Activated CD4-positive, alpha-beta memory T cell treated with anti-CD3 and anti-CD28 coated beads, Interleukin-2, amount 10 ng/mL, durations not matched to agents 7 days and 5 days (primary cell): ENCODE results near the gene AFAP1. TPM values are rescaled to one million over a fixed set of nuclear protein-coding genes. Genes with fewer than 3 reads are reported as not detected.

Experiments
- CTCF ChIA-PET: fragments of 350-600 bp; sonication (Branson Sonifier 250); formaldehyde crosslinking; loops from one replicate; lab custom pipeline; 2021; ENCODE audit warnings: antibody characterized with exemption, inconsistent platforms; lab: Charles Lee
- POLR2A ChIA-PET: fragments of 350-600 bp; sonication (Branson Sonifier 250); formaldehyde crosslinking; loops from one replicate; lab custom pipeline; 2021; ENCODE audit warnings: antibody characterized with exemption; lab: Charles Lee
- DNase-seq: peaks from one replicate; pipeline ENCODE4 v3.0.0-alpha.2; 2020
- H3K27ac Mint-ChIP-seq: one replicate; pipeline ENCODE4 v1.8.0; 2021; ENCODE audit warnings: mild to moderate bottlenecking, mixed read lengths
- H3K27me3 Mint-ChIP-seq: one replicate; pipeline ENCODE4 v1.8.0; 2021; ENCODE audit warnings: mixed read lengths
- H3K36me3 Mint-ChIP-seq: one replicate; pipeline ENCODE4 v1.8.0; 2021; ENCODE audit warnings: low read depth, mixed read lengths
- H3K4me1 Mint-ChIP-seq: one replicate; pipeline ENCODE4 v1.8.0; 2021; ENCODE audit warnings: mixed read lengths
- H3K4me3 Mint-ChIP-seq: one replicate; pipeline ENCODE4 v1.8.0; 2021; ENCODE audit warnings: mild to moderate bottlenecking, mixed read lengths
- H3K9me3 Mint-ChIP-seq: one replicate; pipeline ENCODE4 v1.8.0; 2021; ENCODE audit warnings: mixed read lengths
- total RNA-seq, 2 experiments: library from RNA; stranded (reverse); gene quantifications; one replicate each; pipeline ENCODE4 v1.2.3, GENCODE V29; 2021

Gene AFAP1
- total RNA-seq, 2 experiments from 2014 or later = 5.9 to 6.5 TPM

DNA sequence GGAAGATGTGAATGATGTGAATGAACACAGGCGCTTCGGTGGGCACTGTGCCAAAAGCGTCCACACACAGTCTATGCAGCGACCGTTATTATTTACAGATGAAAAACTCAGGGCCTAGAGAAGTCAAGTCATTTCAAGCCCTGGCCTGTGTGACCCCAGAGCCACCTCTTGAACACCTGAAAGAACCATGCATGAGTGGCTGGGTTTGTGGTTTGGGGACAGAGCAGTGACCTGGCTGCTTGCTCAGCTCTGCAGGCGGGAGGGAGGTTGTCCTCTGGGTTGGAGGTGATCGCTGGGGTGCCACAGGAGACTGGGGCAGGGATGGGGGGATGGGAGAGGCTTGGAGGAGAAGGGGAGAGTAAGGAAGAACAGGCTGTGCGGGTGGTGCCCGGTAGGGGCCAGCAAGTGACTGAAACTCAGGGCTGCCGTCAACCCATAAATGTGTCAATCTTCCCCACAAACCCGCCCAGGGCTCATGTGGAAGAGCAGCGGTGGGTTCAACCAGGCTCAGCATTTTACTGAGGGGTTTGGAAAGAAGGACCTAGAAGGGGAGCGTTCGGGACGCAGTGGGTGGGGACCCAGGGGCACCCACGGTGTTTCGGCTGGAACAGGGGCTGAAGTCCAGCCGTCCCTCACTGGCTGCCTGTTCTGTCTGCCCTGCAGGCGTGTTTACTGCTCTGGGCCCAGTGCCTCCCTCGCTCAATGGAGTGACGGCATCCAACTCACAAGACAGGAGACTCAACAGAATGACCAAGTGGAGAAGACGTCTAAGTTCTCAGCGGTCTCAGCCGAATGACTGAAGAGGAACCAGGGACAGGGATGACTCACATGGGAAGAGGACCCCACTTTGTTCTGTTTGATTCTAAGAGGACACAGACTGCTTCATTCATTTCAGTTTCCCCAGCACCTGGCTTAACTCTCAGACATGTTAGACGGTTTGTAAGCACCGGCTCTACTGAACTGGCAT is 167.8 kb downstream of the AFAP1 start:
- peak overlapping the region; percentile 40 for H3K27ac Mint-ChIP-seq
- no peak overlapping the region for H3K4me3 Mint-ChIP-seq
- POLR2A ChIA-PET = no interaction called here
- H3K36me3 Mint-ChIP-seq = no peaks in the 10 kb centered on the region
- no peaks in the 10 kb centered on the region for H3K27me3 Mint-ChIP-seq
- CTCF ChIA-PET = interaction anchor here (4.9 kb wide), 1 partner anchor 30 kb away, joined by 21 read pairs; no protein-coding TSS in a partner anchor
- H3K9me3 Mint-ChIP-seq = no peaks in the 10 kb centered on the region
- DNase-seq = no peak
- peaks cover 27% of the 10 kb centered on the region for H3K4me1 Mint-ChIP-seq

- Mint-ChIP-seq H3K36me3 (no peaks in the 10 kb centered on the region), H3K27me3 (no peaks in the 10 kb centered on the region)
- CTCF ChIA-PET = interaction anchor here (4.9 kb wide), 1 partner anchor 31 kb away, joined by 21 read pairs; no protein-coding TSS in a partner anchor
Observed at GRCh38 chr4:7771056-7771455, 168.6 kb downstream of the AFAP1 start.

GRCh38 chr4:7770224-7771050 is 169.2 kb downstream of the AFAP1 start:
- DNase-seq = peak; percentile 53
- CTCF ChIA-PET = interaction anchor here (1.8 to 4.9 kb wide), 2 partner anchors 8 to 32 kb away, joined by 3 to 21 read pairs; no protein-coding TSS in a partner anchor
- Mint-ChIP-seq H3K4me1 (peaks cover 25% of the 10 kb centered on the region), H3K4me3 (peak overlapping the region; percentile 25), H3K36me3 (no peaks in the 10 kb centered on the region), H3K9me3 (no peaks in the 10 kb centered on the region), H3K27ac (peak overlapping the region; percentile 58), H3K27me3 (no peaks in the 10 kb centered on the region)
- POLR2A ChIA-PET = interaction anchor here (1.5 kb wide), 1 partner anchor 10 kb away, joined by 5 read pairs; no protein-coding TSS in a partner anchor

More at GRCh38 chr4:7771056-7771455, 168.6 kb downstream of the AFAP1 start:
- DNase-seq = peak; percentile 47
- Mint-ChIP-seq H3K9me3 (no peaks in the 10 kb centered on the region), H3K4me3 (peak overlapping the region; percentile 25), H3K4me1 (peaks cover 25% of the 10 kb centered on the region), H3K27ac (peak overlapping the region; percentile 58)
- POLR2A ChIA-PET = no interaction called here

GRCh38 chr4:7769396-7770223 is 170.1 kb downstream of the AFAP1 start:
- no peaks in the 10 kb centered on the region for H3K9me3 Mint-ChIP-seq
- H3K4me1 Mint-ChIP-seq = peaks cover 25% of the 10 kb centered on the region
- H3K27ac Mint-ChIP-seq = no peak overlapping the region
- no peak overlapping the region for H3K4me3 Mint-ChIP-seq
- ChIA-PET CTCF (interaction anchor here (1.8 to 4.9 kb wide), 2 partner anchors 9 to 33 kb away, joined by 3 to 21 read pairs; no protein-coding TSS in a partner anchor), POLR2A (interaction anchor here (1.5 kb wide), 1 partner anchor 10 kb away, joined by 5 read pairs; no protein-coding TSS in a partner anchor)
- no peak for DNase-seq
- no peaks in the 10 kb centered on the region for H3K36me3 Mint-ChIP-seq
- no peaks in the 10 kb centered on the region for H3K27me3 Mint-ChIP-seq

DNA sequence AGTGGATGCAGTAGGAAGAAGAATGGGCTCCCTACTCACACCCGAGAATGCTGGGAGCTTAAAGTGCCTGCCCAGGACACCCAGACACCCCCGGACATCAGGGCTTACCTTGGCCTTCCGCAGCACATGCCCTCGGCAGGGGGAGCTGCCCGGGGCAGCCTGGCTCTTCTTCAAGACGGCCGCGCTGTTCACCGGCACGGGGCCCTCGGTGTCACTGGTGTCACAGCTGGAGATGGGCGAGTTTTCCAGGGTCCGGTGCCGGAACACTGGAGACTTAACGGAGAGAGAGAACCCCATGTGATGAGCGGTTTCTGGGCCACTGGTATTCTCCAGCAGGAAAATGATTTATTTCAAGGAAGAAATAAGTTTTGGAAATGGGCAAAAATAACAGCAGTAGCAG is 170.9 kb downstream of the AFAP1 start:
- H3K4me1 Mint-ChIP-seq = peaks cover 25% of the 10 kb centered on the region
- peak overlapping the region; percentile 21 for H3K27ac Mint-ChIP-seq
- ChIA-PET POLR2A (no interaction called here), CTCF (interaction anchor here (1.8 to 4.9 kb wide), 2 partner anchors 10 to 34 kb away, joined by 3 to 21 read pairs; no protein-coding TSS in a partner anchor)
- no peaks in the 10 kb centered on the region for H3K9me3 Mint-ChIP-seq
- no peak overlapping the region for H3K4me3 Mint-ChIP-seq
- H3K27me3 Mint-ChIP-seq = no peaks in the 10 kb centered on the region
- no peak for DNase-seq
- no peaks in the 10 kb centered on the region for H3K36me3 Mint-ChIP-seq

DNA sequence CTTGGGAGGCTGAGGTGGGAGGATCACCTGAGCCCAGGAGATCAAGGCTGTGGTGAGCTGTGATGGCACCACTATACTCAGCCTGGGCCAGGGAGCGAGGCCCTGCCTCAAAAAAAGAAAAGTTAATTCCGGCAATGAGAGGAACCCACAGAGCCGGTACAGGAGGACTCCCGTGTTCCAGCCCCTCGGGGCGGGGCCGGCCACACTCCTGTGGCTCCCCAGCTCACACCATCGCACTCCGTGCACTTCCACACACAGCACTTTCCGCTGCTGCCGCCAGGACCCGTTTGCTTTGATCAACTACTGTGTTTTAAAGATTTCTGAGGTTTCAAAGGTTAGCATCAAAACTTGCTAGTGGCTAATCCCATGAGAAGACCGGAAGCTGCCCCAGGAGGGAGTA is 171.7 kb downstream of the AFAP1 start:
- ChIA-PET POLR2A (no interaction called here), CTCF (interaction anchor here (4.9 kb wide), 1 partner anchor 34 kb away, joined by 21 read pairs; no protein-coding TSS in a partner anchor)
- H3K27ac Mint-ChIP-seq = no peak overlapping the region
- peaks cover 25% of the 10 kb centered on the region for H3K4me1 Mint-ChIP-seq
- no peaks in the 10 kb centered on the region for H3K36me3 Mint-ChIP-seq
- no peaks in the 10 kb centered on the region for H3K27me3 Mint-ChIP-seq
- no peak for DNase-seq
- H3K9me3 Mint-ChIP-seq = no peaks in the 10 kb centered on the region
- no peak overlapping the region for H3K4me3 Mint-ChIP-seq

DNA sequence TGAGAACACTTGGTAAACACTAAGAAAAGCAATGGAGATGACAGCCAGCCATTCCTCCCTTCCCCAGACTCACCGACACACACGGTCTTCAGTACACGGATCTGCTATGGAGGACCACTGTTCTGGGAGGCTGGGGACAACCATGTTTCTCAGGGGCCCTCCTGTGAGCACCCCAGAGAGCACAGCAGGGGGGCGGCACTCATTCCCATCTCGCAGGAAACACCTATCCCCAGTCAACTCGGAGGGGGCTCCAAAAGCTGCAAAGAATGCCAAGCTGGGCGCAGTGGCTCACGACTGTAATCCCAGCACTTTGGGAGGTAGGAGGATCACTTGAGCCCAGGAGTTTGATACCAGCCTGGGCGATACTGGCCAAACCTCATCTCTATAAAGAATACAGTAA is 172.1 kb downstream of the AFAP1 start:
- Mint-ChIP-seq H3K4me1 (peaks cover 23% of the 10 kb centered on the region), H3K27ac (no peak overlapping the region), H3K4me3 (no peak overlapping the region), H3K36me3 (no peaks in the 10 kb centered on the region), H3K27me3 (no peaks in the 10 kb centered on the region), H3K9me3 (no peaks in the 10 kb centered on the region)
- no peak for DNase-seq
- ChIA-PET CTCF (interaction anchor here (4.9 kb wide), 1 partner anchor 35 kb away, joined by 21 read pairs; no protein-coding TSS in a partner anchor), POLR2A (no interaction called here)

GRCh38 chr4:7766661-7767345 is 172.9 kb downstream of the AFAP1 start:
- Mint-ChIP-seq H3K27me3 (no peaks in the 10 kb centered on the region), H3K36me3 (no peaks in the 10 kb centered on the region), H3K27ac (no peak overlapping the region), H3K4me1 (peaks cover 18% of the 10 kb centered on the region), H3K4me3 (no peak overlapping the region), H3K9me3 (no peaks in the 10 kb centered on the region)
- ChIA-PET CTCF (interaction anchor here (4.9 kb wide), 1 partner anchor 35 kb away, joined by 21 read pairs; no protein-coding TSS in a partner anchor), POLR2A (no interaction called here)
- no peak for DNase-seq

DNA sequence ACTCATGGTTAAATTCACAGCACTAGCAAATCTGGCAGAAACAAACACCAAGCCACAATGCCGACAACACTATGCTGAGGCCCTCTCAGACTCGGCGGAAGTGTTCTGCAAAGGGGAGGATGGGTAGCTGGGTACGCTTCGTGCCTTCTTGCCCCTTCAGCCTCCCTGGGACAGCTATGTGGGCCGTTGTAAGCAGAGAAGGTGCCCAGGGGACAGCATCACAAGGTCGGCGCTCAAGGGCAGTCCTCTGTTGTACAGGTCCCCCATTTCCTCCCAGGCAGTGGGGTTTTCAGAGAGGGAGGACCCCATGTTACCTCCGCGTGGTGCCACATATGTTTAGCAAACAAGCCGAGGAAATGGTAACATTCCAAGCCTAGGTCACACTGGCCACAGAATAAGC is 173.6 kb downstream of the AFAP1 start:
- no peak overlapping the region for H3K4me3 Mint-ChIP-seq
- no peaks in the 10 kb centered on the region for H3K9me3 Mint-ChIP-seq
- ChIA-PET POLR2A (no interaction called here), CTCF (no interaction called here)
- peaks cover 16% of the 10 kb centered on the region for H3K4me1 Mint-ChIP-seq
- no peak overlapping the region for H3K27ac Mint-ChIP-seq
- H3K36me3 Mint-ChIP-seq = no peaks in the 10 kb centered on the region
- no peak for DNase-seq
- H3K27me3 Mint-ChIP-seq = no peaks in the 10 kb centered on the region

GRCh38 chr4:7765666-7766065 is 174.0 kb downstream of the AFAP1 start:
- ChIA-PET POLR2A (no interaction called here), CTCF (no interaction called here)
- Mint-ChIP-seq H3K36me3 (no peaks in the 10 kb centered on the region), H3K4me3 (no peak overlapping the region), H3K9me3 (no peaks in the 10 kb centered on the region), H3K27me3 (no peaks in the 10 kb centered on the region), H3K4me1 (peaks cover 12% of the 10 kb centered on the region), H3K27ac (no peak overlapping the region)
- no peak for DNase-seq

GRCh38 chr4:7764466-7764865 is 175.2 kb downstream of the AFAP1 start:
- H3K4me3 Mint-ChIP-seq = no peak overlapping the region
- no peak for DNase-seq
- ChIA-PET POLR2A (no interaction called here), CTCF (no interaction called here)
- peaks cover 14% of the 10 kb centered on the region for H3K4me1 Mint-ChIP-seq
- no peaks in the 10 kb centered on the region for H3K9me3 Mint-ChIP-seq
- H3K27ac Mint-ChIP-seq = no peak overlapping the region
- no peaks in the 10 kb centered on the region for H3K36me3 Mint-ChIP-seq
- H3K27me3 Mint-ChIP-seq = no peaks in the 10 kb centered on the region
